Osteocyte (in vitro differentiated cells): ENCODE results near the gene CYSRT1. TPM values are rescaled to one million over a fixed set of nuclear protein-coding genes. Genes with fewer than 3 reads are reported as not detected.

ENCODE experiments used
- DNase-seq: peaks from one replicate; pipeline ENCODE4 v3.0.0; 2021; ENCODE audit warnings: mixed read lengths; ENCODE audit not compliant: unreplicated experiment; ENCODE audit errors: extremely low spot score
- H3K27ac Mint-ChIP-seq: one replicate; pipeline ENCODE4 v1.8.0; 2021; ENCODE audit warnings: mild to moderate bottlenecking, mixed read lengths; ENCODE audit not compliant: unreplicated experiment
- H3K27me3 Mint-ChIP-seq: one replicate; pipeline ENCODE4 v1.8.0; 2021; ENCODE audit warnings: mixed read lengths; ENCODE audit not compliant: unreplicated experiment
- H3K36me3 Mint-ChIP-seq: one replicate; pipeline ENCODE4 v1.8.0; 2021; ENCODE audit warnings: mixed read lengths; ENCODE audit not compliant: unreplicated experiment
- H3K4me1 Mint-ChIP-seq: one replicate; pipeline ENCODE4 v1.8.0; 2021; ENCODE audit warnings: mixed read lengths; ENCODE audit not compliant: unreplicated experiment
- H3K4me3 Mint-ChIP-seq: one replicate; pipeline ENCODE4 v1.8.0; 2021; ENCODE audit warnings: mild to moderate bottlenecking, moderate library complexity, mixed read lengths; ENCODE audit not compliant: unreplicated experiment
- H3K9me3 Mint-ChIP-seq: one replicate; pipeline ENCODE4 v1.8.0; 2021; ENCODE audit warnings: mixed read lengths; ENCODE audit not compliant: unreplicated experiment
- total RNA-seq: library from RNA; stranded (reverse); gene quantifications from 2 replicates; pipeline ENCODE4 v1.2.1, GENCODE V29; 2021
- TF ChIP-seq, protein P1 (sequence below): fragments of 200-600 bp; sonication (generic); IDR thresholded peaks from 2 replicates; pipeline ENCODE4 v1.5.0; 2021; ENCODE audit warnings: antibody characterized with exemption, mild to moderate bottlenecking, moderate library complexity

Gene CYSRT1
- total RNA-seq, 1 donor from 2014 or later: 1.7 TPM

DNA sequence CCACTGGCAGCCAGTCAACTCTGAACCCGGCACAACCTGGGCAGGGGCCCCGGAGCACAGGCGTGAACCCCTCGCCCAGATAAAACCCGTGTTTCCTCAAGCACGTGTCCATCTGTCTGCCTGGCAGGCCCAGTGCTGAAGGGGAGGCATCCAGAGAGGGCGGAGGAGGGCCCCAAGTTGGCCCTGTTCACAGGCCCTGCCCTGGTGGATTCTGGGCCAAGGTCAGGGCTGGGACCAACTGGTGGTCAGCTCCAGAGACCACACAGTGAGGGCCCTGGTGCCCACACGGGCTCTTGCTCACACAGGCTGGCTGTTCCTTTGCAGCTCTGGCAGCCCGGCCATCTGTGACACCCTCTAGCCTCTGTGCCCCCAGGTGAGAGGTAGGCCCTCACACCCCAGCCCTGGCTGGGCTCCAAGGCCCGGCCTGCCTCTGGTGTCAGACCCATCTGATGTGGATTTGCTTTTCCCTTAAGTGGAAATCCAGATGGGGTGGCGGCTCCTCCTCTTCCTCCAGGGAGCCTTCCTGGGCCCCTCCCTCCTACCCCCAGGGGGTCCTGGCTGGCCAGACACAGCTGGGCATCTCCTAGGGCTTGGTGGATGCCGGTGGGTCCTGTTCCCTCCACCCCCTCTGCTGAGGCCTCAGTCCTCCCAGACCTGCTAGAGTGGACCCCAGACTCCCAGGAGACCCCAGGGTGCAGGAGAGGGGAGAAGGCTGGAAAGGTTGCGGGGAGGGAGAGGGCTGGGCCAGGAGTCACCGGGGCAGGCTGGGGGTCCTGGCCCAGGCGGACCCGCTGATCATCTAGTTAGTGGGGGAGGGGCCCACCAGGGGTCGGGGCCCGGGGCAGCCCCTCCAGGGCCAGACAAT, 25.6 kb downstream of the CYSRT1 start:
- Mint-ChIP-seq H3K27me3 (no peaks in the 10 kb centered on the region), H3K4me3 (no peak overlapping the region), H3K9me3 (no peaks in the 10 kb centered on the region), H3K27ac (no peak overlapping the region), H3K36me3 (no peaks in the 10 kb centered on the region), H3K4me1 (peaks cover 10% of the 10 kb centered on the region)
- DNase-seq: no peak
- TF ChIP-seq, protein P1, sequence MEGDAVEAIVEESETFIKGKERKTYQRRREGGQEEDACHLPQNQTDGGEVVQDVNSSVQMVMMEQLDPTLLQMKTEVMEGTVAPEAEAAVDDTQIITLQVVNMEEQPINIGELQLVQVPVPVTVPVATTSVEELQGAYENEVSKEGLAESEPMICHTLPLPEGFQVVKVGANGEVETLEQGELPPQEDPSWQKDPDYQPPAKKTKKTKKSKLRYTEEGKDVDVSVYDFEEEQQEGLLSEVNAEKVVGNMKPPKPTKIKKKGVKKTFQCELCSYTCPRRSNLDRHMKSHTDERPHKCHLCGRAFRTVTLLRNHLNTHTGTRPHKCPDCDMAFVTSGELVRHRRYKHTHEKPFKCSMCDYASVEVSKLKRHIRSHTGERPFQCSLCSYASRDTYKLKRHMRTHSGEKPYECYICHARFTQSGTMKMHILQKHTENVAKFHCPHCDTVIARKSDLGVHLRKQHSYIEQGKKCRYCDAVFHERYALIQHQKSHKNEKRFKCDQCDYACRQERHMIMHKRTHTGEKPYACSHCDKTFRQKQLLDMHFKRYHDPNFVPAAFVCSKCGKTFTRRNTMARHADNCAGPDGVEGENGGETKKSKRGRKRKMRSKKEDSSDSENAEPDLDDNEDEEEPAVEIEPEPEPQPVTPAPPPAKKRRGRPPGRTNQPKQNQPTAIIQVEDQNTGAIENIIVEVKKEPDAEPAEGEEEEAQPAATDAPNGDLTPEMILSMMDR: no peak

DNA sequence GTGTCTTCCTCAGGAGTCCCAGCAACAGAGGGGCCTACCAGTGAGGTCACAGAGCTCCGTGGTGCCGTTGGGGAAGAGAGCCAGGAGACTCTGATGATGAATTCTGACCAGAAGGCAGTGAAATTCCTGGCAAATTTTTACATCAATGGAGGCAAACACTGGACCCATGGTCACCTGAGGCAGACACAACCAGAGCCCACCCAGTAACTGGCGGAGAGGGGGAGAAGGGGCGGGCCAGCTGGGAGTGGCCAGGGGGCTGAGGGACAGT, 26.2 kb downstream of the CYSRT1 start, which contains the start of gene STPG3:
TSS of gene STPG3 (plus strand) at position 93 of the 268 bp plus-strand sequence. CDS start at position 94, 1 bp downstream.
- Mint-ChIP-seq H3K9me3 (no peaks in the 10 kb centered on the region), H3K4me1 (peaks cover 11% of the 10 kb centered on the region), H3K27me3 (no peaks in the 10 kb centered on the region), H3K4me3 (no peak within 1 kb of the TSS), H3K36me3 (no peaks in the 10 kb centered on the region), H3K27ac (no peak within 1 kb of the TSS)
- TF ChIP-seq, protein P1: no peak
- DNase-seq: no peak

DNA sequence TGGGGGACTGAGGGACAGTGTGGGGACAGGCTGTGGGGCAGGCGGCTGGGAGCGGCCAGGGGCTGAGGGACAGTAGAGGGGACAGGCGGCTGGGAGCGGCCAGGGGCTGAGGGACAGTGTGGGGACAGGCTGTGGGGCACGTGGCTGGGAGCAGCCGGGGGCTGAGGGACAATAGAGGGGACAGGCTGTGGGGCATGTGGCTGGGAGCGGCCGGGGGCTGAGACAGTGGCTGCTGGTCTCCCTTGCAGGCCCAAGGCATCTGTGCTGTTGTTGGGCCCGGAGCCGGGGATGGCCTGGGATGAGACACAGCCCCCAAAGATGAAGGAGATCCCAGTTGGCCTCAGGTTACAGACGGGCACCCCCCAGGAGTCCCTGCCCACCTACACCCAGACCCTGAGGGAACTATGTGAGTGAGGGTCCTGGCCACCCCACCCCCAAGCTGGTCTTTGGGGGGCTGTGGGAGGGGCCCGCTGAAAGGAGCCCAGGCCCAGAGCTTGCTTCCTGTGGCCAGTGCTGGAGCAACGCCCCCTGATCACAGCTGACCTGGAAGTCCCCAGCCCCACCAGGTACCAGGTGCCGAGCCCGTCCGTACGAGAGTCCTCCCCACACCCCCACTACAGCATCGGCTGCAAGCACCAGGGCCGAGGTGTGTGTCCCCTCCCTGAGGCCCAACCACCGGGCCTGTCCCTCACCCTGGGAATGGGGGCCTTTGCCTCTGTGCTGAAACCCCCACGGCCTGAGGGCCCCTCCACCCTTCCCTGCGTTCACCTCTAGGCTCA, 26.7 kb downstream of the CYSRT1 start:
- Mint-ChIP-seq H3K9me3 (no peaks in the 10 kb centered on the region), H3K4me3 (no peak overlapping the region), H3K36me3 (no peaks in the 10 kb centered on the region), H3K4me1 (peaks cover 16% of the 10 kb centered on the region), H3K27ac (no peak overlapping the region), H3K27me3 (no peaks in the 10 kb centered on the region)
- TF ChIP-seq, protein P1: no peak
- DNase-seq: no peak

DNA sequence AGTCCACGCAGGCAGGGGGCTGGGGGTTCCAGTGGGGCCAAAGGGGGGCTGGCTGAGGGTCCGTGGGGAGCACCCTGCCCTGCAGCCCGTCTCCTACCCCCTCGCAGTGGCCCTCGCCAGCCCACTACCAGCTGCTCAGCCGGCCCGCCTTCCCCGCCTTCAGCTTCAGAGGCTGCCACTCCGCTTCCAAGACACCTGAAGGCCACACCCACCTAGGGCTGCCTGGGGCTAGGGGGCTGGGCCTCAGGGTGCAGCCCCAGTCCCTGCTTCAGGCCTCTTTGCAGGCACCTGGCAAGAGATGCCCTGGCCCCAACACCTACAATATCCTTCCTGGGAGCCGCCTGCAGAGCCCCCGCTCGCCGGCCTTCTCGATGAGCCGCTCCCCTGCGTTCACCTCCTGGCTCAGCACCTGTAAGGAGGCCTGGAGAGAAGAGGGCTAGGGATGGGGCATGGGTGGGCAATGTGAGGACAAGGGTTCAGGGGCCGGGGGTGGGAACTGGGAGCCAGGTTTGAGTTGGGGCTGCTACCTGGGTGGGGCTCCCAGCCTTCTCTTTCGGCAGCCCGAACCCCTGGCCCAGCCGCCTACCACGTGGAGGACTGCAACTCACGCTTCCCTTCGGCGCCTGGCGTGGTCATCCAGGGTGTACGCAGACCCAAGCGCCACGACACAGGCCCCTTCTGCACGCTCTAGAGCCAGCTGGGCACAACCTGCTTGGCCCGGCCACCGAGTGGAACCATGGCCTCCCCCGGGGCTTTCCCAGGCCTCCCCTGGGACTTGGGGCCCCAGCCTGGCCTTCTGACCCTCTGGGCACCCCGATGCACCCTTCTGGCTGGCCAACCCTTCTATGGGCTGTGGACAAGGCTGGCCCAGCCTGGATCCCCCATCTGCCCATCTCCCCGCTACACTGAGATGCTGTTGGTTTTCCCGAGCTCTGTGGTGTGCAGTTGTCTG, 27.9 kb downstream of the CYSRT1 start:
- TF ChIP-seq, protein P1: no peak
- Mint-ChIP-seq H3K36me3 (no peaks in the 10 kb centered on the region), H3K9me3 (no peaks in the 10 kb centered on the region), H3K4me1 (peaks cover 15% of the 10 kb centered on the region), H3K27ac (no peak overlapping the region), H3K4me3 (no peak overlapping the region), H3K27me3 (no peaks in the 10 kb centered on the region)
- no peak for DNase-seq
